GM19035 (cell line): ENCODE data around the gene TULP4.

ENCODE experiments used
- ATAC-seq: cut with Tn5 transposase; IDR thresholded peaks from one replicate; pipeline ENCODE4 v1.9.1; 2021; ENCODE audit not compliant: unreplicated experiment

Gene TULP4

GRCh38 chr6:158496700-158497099, 184.4 kb downstream of the TULP4 start:
- no peak for ATAC-seq

- ATAC-seq: no peak
These were observed 185.4 kb downstream of the TULP4 start for GRCh38 chr6:158497620-158498019.

DNA sequence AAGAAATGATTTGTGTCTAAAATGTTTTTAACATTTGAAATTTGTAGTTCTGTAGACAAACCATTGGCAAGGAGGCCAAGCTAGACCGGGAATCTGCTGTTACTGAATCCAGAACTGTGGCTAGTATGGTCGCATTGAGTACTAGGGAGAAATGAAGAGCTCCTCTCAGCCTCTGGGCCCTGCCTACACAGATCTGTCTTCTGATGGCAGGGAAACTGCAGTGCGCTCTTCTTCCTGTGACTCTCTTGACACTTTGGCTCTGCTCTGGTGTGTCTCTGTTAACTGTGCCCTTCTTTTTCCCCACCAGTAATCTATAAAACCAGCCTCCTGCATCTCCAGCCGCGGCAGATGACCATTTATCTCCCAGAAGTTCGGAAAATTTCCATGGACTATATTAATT, 186.1 kb downstream of the TULP4 start:
- no peak for ATAC-seq

DNA sequence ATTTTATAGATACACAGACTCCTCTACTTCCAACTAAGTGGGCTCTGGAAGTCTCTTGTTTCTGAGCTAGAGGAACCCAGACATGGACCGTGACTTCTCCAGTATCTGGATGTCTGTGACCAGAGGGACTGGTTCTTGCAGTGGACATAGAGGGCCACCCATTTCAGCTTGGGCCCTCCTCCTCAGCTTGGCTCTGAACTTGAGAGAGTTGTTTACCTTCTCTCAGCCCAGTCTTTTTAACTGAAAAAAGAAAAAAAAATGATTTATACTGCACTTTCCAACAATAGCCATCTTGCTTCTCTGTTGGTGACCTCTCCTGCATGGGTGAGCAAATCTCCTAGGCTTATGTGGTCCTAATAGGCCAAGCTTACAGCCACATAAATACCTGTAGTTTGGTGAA, 187.3 kb downstream of the TULP4 start:
- ATAC-seq: no peak

DNA sequence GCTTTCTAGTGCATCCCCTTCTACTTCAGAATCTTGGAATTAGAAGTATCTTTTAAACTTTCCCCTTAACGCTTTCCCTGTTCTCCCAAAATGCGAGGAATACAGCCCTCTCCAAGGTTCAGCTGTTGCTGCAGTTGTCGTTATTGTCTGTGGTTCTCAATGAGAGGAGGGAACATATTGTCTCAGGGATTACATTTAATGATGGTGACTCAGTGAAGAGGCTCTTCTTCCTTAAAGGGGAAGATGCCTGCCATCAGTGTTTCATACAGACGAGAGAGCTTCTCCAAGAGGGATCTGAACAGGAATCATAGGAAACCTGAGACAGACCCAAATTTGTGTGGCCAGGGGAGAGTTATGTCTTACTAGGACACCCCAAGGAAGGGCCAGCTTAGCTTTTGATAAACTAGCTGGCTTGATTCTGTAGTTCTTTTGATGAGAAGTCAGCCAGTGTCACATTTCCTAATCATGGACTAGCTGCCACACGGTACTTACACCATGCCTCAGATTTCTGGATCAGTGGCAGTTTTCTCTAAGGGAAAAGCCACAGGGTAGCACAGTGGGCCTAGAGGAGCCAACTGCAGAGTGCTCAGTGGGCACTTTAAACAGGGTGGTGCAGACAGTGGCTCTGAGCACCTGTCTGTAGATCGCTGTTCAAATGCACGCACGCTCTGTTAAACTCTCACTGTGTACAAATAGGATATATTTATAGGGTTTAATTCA, 187.9 kb downstream of the TULP4 start:
- no peak for ATAC-seq

DNA sequence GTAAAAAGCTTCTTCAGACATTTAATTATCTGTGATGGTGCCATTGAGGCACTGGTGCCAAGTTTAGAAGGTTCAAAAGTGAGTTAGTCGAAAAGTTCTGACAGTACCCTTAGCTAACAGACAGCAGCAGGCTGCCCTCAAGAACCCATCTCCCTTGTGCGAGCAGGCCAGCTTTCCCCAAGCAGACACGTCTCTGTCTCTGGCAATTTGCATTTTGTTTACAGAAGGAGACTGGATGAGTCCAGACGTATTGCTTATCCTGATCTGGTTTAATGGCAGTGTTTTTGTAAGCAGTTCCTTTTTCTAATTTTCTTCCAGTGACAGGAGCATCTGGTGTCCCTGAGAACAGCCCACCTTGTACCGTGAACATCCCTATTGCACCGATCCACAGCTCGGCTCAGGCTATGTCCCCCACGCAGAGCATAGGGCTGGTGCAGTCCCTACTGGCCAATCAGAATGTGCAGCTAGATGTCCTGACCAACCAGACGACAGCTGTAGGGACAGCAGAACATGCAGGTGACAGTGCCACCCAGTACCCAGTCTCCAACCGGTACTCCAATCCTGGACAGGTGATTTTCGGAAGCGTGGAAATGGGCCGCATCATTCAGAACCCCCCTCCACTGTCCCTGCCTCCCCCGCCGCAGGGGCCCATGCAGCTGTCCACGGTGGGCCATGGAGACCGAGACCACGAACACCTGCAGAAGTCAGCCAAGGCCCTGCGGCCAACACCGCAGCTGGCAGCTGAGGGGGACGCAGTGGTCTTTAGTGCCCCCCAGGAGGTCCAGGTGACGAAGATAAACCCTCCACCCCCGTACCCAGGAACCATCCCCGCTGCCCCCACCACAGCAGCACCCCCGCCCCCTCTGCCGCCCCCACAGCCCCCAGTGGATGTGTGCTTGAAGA, 189.3 kb downstream of the TULP4 start:
- ATAC-seq: no peak

DNA sequence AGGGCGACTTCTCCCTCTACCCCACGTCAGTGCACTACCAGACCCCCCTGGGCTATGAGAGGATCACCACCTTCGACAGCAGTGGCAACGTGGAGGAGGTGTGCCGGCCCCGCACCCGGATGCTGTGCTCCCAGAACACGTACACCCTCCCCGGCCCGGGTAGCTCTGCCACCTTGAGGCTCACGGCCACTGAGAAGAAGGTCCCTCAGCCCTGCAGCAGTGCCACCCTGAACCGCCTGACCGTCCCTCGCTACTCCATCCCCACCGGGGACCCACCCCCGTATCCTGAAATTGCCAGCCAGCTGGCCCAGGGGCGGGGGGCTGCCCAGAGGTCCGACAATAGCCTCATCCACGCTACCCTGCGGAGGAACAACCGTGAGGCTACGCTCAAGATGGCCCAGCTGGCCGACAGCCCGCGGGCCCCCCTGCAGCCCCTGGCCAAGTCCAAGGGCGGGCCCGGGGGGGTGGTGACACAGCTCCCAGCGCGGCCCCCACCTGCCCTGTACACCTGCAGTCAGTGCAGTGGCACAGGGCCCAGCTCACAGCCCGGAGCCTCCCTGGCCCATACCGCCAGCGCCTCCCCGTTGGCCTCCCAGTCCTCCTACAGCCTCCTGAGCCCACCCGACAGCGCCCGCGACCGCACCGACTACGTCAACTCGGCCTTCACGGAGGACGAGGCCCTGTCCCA, 190.1 kb downstream of the TULP4 start:
- ATAC-seq: no peak

GRCh38 chr6:158503222-158503621, 191.0 kb downstream of the TULP4 start:
- no peak for ATAC-seq

DNA sequence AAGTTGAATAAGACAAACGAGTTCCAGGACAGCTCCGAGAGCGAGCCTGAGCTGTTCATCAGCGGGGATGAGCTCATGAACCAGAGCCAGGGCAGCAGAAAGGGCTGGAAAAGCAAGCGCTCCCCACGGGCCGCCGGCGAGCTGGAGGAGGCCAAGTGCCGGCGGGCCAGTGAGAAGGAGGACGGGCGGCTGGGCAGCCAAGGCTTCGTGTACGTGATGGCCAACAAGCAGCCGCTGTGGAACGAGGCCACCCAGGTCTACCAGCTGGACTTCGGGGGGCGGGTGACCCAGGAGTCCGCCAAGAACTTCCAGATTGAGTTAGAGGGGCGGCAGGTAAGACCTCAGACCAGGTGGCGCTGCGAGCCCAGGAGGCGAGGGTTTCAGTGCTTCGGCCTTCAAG, 191.6 kb downstream of the TULP4 start:
- ATAC-seq: no peak

- ATAC-seq: no peak
These were observed 192.9 kb downstream of the TULP4 start for GRCh38 chr6:158505194-158505593.

DNA sequence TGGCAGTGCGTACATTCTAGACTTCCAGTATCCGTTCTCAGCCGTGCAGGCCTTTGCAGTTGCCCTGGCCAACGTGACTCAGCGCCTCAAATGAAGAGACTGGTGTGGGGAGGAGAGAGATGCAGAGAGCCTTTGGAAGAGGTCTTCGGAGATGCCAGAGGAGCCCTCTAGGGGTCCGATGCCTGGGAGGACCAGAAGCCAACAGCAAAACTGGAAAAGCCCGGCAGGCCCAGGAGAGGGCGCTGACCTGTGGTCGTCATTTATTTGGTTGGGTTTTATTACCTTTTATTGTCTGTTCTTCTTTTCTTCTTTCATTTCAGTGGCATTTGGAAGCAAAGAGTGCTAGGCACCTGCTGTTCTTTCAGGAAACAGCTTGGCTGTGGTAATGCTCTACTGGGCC, 194.3 kb downstream of the TULP4 start:
- no peak for ATAC-seq

DNA sequence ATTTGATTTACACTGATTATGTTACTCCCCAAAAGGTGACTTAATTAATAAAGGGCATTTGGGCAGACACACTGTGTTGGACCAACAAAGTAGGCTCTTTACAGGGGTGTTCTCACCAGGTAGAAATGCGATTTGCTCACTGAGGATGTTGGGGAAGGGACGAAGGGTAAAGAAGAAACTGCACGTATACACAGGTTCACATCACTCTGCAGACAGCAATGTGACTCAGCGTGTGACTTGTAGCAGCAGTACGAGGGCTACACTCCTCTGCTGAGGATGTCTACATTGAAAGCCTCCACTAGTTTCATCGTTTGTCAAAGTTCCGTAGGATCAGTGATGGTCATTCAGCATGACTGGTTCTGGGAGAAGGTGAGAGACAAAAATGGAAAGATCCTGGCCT, 194.9 kb downstream of the TULP4 start:
- no peak for ATAC-seq

DNA sequence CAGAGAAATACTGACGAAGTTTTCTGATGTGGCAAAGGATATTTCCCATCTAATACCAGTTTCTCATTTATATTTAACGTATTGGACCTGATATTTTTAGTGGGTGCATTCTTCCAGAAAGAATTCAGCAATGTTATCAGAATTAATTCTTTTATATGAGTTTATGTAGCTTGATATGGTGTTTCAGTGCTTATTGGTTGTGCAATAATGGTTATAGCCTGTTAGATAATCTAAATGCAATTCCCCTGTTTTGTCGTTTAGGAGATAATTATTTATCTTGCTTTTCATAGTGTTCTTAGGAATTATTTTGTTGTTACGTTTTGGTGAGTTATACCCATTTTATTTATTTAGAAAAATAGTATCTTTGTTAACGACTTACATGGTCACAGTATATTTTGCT, 196.2 kb downstream of the TULP4 start:
- no peak for ATAC-seq

GRCh38 chr6:158509465-158509864, 197.2 kb downstream of the TULP4 start:
- ATAC-seq: no peak

GRCh38 chr6:158512809-158513208, 200.5 kb downstream of the TULP4 start:
- no peak for ATAC-seq

DNA sequence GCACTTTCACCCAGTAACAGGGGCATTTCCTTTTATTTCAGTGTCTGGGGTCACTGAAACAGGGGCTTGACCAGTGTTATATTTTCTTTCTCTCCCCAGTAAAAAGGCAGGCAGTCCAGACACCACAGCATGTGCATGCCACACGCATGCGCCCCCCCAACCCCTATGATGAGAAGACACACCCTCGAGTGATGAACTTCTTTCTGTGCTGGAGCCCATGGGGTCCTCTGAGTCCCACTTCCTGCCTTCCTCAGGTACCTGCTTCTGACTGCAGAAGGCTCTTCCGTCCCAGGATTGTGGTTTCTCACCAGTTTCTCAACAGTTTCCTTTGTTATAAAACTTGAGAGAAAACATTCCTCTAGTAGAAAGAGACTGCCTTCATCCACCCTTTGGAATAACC, 201.9 kb downstream of the TULP4 start:
- ATAC-seq: no peak

GRCh38 chr6:158514991-158515390, 202.7 kb downstream of the TULP4 start:
- no peak for ATAC-seq

DNA sequence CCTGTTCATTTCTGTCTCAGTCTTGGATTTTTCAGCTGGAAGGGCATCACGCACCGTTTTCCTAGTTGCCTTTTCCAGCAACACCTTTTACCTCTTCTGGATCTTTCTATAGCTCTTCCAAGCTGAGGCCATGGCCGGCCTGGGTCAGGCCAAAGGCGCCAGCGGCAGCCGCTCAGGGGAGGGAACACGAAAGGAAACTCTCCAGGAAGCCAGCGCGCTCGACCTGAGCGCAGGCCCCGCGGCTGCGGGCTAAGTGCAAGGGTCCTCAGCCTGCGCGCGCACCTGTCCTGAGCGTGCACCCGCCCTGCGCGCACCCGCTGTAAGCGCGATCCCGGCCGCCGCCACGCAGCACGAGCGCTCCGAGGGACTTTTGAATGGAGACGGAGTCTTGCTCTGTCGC, 203.8 kb downstream of the TULP4 start:
- no peak for ATAC-seq

- ATAC-seq: no peak
These were observed 204.8 kb downstream of the TULP4 start for GRCh38 chr6:158517038-158517437.

DNA sequence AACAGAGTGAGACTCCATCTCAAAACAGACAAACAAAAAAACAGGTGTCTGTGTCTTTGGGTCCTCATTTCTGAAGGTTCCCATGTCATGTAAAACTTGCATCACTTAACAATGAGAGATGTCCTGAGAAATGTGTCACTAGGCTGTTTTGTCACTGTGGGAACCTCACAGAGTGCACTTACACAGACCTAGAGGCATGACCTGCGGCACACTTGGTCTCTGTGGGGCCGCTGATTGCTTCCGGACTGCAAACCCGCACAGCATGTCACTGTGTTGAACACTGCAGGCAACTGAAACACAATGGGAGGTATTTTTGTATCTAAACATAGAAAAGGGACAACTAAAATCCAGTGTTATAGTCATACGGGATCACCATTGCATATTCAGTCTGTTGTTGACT, 205.3 kb downstream of the TULP4 start:
- no peak for ATAC-seq

- peak; percentile 74 for ATAC-seq
These were observed 206.2 kb downstream of the TULP4 start for GRCh38 chr6:158518191-158519127.
